Neural cell (in vitro differentiated cells): ENCODE data around the gene NETO1.

Source experiments
- EP300 ChIP-seq: fragments of 450-650 bp; conservative IDR thresholded peaks from 2 replicates; pipeline ENCODE4 v1.6.1; 2014; ENCODE audit warnings: antibody characterized with exemption, mild to moderate bottlenecking, moderate library complexity; ENCODE audit not compliant: poor library complexity, severe bottlenecking
- EZH2 ChIP-seq: fragments of 200-600, 300-800 bp; shearing (Covaris generic), sonication (generic); IDR thresholded peaks from 2 replicates; pipeline ENCODE4 v1.6.1; 2014; ENCODE audit warnings: antibody characterized with exemption, low read length, borderline replicate concordance, mild to moderate bottlenecking; ENCODE audit not compliant: insufficient read depth, poor library complexity, severe bottlenecking
- MXI1 ChIP-seq: fragments of 450-650 bp; conservative IDR thresholded peaks from 2 replicates; pipeline ENCODE4 v1.6.1; 2014; ENCODE audit warnings: antibody characterized with exemption, mild to moderate bottlenecking; ENCODE audit not compliant: poor library complexity, severe bottlenecking
- POLR2AphosphoS5 ChIP-seq: IDR thresholded peaks from 2 replicates; pipeline ENCODE4 v1.6.1; 2012
- RAD21 ChIP-seq: fragments of 450-650 bp; conservative IDR thresholded peaks from 2 replicates; pipeline ENCODE4 v1.6.1; 2014; ENCODE audit warnings: antibody characterized with exemption, mild to moderate bottlenecking, moderate library complexity
- SMC3 ChIP-seq: fragments of 450-650 bp; conservative IDR thresholded peaks from 2 replicates; pipeline ENCODE4 v1.6.1; 2014; ENCODE audit warnings: antibody characterized with exemption, mild to moderate bottlenecking, moderate library complexity; ENCODE audit not compliant: poor library complexity
- TAF1 ChIP-seq: IDR thresholded peaks from 2 replicates; pipeline ENCODE4 v1.6.1; 2012; ENCODE audit warnings: low read depth
- TF ChIP-seq, protein P1 (sequence below): fragments of 450-650 bp; IDR thresholded peaks from 2 replicates; pipeline ENCODE4 v1.5.1; 2014; ENCODE audit warnings: antibody characterized with exemption, mild to moderate bottlenecking, moderate library complexity; ENCODE audit not compliant: poor library complexity, severe bottlenecking
- TF ChIP-seq, protein P2 (sequence below): IDR thresholded peaks from 2 replicates; pipeline ENCODE4 v1.6.1; 2012; ENCODE audit warnings: borderline replicate concordance

DNA sequence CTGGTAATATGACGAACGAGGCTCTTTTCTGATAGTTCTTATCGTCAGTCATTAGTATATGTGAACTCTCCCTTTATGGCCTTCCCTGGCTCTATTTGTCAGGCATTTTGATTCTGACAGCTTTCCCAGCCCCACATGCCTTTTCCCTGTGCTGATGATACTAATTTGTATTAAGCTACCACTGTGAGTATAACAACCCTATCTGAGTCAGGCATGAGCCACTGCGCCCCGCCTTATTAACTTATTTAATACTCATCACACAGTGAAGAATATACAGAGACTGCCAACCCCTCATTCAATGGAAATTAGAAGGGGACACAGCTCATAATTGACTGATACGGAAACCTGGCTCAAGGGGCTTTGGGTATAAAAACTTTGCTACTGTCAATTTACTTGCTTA lies 140.0 kb downstream of the NETO1 start:
- TF ChIP-seq, protein P1, sequence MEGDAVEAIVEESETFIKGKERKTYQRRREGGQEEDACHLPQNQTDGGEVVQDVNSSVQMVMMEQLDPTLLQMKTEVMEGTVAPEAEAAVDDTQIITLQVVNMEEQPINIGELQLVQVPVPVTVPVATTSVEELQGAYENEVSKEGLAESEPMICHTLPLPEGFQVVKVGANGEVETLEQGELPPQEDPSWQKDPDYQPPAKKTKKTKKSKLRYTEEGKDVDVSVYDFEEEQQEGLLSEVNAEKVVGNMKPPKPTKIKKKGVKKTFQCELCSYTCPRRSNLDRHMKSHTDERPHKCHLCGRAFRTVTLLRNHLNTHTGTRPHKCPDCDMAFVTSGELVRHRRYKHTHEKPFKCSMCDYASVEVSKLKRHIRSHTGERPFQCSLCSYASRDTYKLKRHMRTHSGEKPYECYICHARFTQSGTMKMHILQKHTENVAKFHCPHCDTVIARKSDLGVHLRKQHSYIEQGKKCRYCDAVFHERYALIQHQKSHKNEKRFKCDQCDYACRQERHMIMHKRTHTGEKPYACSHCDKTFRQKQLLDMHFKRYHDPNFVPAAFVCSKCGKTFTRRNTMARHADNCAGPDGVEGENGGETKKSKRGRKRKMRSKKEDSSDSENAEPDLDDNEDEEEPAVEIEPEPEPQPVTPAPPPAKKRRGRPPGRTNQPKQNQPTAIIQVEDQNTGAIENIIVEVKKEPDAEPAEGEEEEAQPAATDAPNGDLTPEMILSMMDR = no peak
- TF ChIP-seq EZH2 (no peak), SMC3 (no peak), MXI1 (no peak), POLR2AphosphoS5 (no peak), RAD21 (no peak), EP300 (no peak), TAF1 (no peak)
- TF ChIP-seq, protein P2, sequence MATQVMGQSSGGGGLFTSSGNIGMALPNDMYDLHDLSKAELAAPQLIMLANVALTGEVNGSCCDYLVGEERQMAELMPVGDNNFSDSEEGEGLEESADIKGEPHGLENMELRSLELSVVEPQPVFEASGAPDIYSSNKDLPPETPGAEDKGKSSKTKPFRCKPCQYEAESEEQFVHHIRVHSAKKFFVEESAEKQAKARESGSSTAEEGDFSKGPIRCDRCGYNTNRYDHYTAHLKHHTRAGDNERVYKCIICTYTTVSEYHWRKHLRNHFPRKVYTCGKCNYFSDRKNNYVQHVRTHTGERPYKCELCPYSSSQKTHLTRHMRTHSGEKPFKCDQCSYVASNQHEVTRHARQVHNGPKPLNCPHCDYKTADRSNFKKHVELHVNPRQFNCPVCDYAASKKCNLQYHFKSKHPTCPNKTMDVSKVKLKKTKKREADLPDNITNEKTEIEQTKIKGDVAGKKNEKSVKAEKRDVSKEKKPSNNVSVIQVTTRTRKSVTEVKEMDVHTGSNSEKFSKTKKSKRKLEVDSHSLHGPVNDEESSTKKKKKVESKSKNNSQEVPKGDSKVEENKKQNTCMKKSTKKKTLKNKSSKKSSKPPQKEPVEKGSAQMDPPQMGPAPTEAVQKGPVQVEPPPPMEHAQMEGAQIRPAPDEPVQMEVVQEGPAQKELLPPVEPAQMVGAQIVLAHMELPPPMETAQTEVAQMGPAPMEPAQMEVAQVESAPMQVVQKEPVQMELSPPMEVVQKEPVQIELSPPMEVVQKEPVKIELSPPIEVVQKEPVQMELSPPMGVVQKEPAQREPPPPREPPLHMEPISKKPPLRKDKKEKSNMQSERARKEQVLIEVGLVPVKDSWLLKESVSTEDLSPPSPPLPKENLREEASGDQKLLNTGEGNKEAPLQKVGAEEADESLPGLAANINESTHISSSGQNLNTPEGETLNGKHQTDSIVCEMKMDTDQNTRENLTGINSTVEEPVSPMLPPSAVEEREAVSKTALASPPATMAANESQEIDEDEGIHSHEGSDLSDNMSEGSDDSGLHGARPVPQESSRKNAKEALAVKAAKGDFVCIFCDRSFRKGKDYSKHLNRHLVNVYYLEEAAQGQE = no peak
